A549 (cell line): ENCODE data around the gene AIG1. TPM values are rescaled to one million over a fixed set of nuclear protein-coding genes. Genes with fewer than 3 reads are reported as not detected.
A peak's percentile ranks its signal among the peaks of the same experiment; 100 is the strongest.

Experiments used
- ATAC-seq, 2 experiments: fragments of 200-7000 bp in 1 of 2; fragments of >200 bp in 1 of 2; cut with Nextera tagmentation in 1 of 2; cut with Tn5 transposase in 1 of 2; 3 replicates each; pipeline versions ENCODE4 v1.8.0 to v1.9.1; 2018 to 2020; ENCODE audit warnings: mild to moderate bottlenecking in 1 of 2, moderate library complexity in 1 of 2
- CTCF ChIA-PET: fragments of 300-600 bp; sonication (Branson Sonifier 250); formaldehyde crosslinking; extraction: SDS; loops from one replicate; lab custom pipeline; 2021; ENCODE audit warnings: antibody characterized with exemption, inconsistent platforms; lab: Yijun Ruan, JAX
- POLR2A ChIA-PET: fragments of 350-600 bp; formaldehyde crosslinking; extraction: SDS; loops from one replicate; lab custom pipeline; 2021; ENCODE audit warnings: antibody characterized with exemption, inconsistent platforms; lab: Yijun Ruan, JAX
- DNase-seq, 2 experiments: peaks; one replicate each; pipeline versions ENCODE4 v3.0.0 to v3.0.0-alpha.2; 2011 to 2016; ENCODE audit warnings: low read depth in 1 of 2, low spot score in 1 of 2
- FAIRE-seq: peaks from 2 replicates; lab custom pipeline; 2011; peaks lifted over from hg19 to GRCh38; lab: Jason Lieb, UNC
- H3K27ac ChIP-seq, 2 experiments: fragments of >200 bp; sonication (Bioruptor Twin); formaldehyde crosslinking; 3 replicates each; pipeline ENCODE4 v1.5.1; 2016 to 2017
- H3K4me1 ChIP-seq: fragments of >200 bp; sonication (Bioruptor Twin); formaldehyde crosslinking; 3 replicates; pipeline ENCODE4 v1.6.1; 2016
- H3K4me2 ChIP-seq: fragments of >200 bp; sonication (Bioruptor Twin); formaldehyde crosslinking; 3 replicates; pipeline ENCODE4 v1.6.1; 2016
- H3K4me3 ChIP-seq: fragments of >200 bp; sonication (Bioruptor Twin); formaldehyde crosslinking; 3 replicates; pipeline ENCODE4 v1.5.1; 2016
- H3K9me3 ChIP-seq: fragments of >200 bp; sonication (Bioruptor Twin); formaldehyde crosslinking; 3 replicates; pipeline ENCODE4 v1.6.1; 2016
- CBX2 ChIP-seq: fragments of 200-600 bp; sonication (generic); IDR thresholded peaks from 2 replicates; pipeline ENCODE4 v1.6.1; 2016; ENCODE audit warnings: low read depth, mild to moderate bottlenecking, borderline replicate concordance
- CHD4 ChIP-seq: fragments of 200-600 bp; sonication (generic); IDR thresholded peaks from 2 replicates; pipeline ENCODE4 v1.6.1; 2016; ENCODE audit warnings: antibody characterized with exemption, mild to moderate bottlenecking, borderline replicate concordance
- EHF ChIP-seq: fragments of 250-450 bp; sonication (Bioruptor Pico); IDR thresholded peaks from 2 replicates; pipeline ENCODE4 v1.5.0; 2020; ENCODE audit warnings: mild to moderate bottlenecking
- FOXS1 ChIP-seq: fragments of 250-450 bp; sonication (Bioruptor Pico); IDR thresholded peaks from 2 replicates; pipeline ENCODE4 v1.5.0; 2020; ENCODE audit warnings: mild to moderate bottlenecking, moderate library complexity
- HOXA7 ChIP-seq: fragments of 250-450 bp; sonication (Bioruptor Pico); IDR thresholded peaks from 2 replicates; pipeline ENCODE4 v1.5.0; 2020; ENCODE audit warnings: mild to moderate bottlenecking, moderate library complexity
- HOXB5 ChIP-seq: fragments of 250-450 bp; sonication (Bioruptor Pico); IDR thresholded peaks from 2 replicates; pipeline ENCODE4 v1.5.0; 2020; ENCODE audit warnings: mild to moderate bottlenecking, moderate library complexity
- JUN ChIP-seq, 2 experiments: fragments of >200 bp; sonication (Bioruptor Twin); formaldehyde crosslinking; IDR thresholded peaks; 2 replicates in 1 of 2; 3 replicates in 1 of 2; pipeline ENCODE4 v1.6.1; 2016 to 2017
- MAFK ChIP-seq: fragments of 450-650 bp; IDR thresholded peaks from 2 replicates; pipeline ENCODE4 v1.6.1; 2014; ENCODE audit not compliant: partially characterized antibody
- NPAS2 ChIP-seq: fragments of 250-450 bp; sonication (Bioruptor Pico); IDR thresholded peaks from 2 replicates; pipeline ENCODE4 v1.8.0; 2022; ENCODE audit warnings: mild to moderate bottlenecking, moderate library complexity, borderline replicate concordance
- PHF8 ChIP-seq: fragments of 200-600 bp; sonication (generic); IDR thresholded peaks from 2 replicates; pipeline ENCODE4 v1.6.1; 2016; ENCODE audit warnings: low read depth, mild to moderate bottlenecking, antibody characterized with exemption, moderate library complexity, borderline replicate concordance
- POLR2A ChIP-seq: IDR thresholded peaks from 2 replicates; pipeline ENCODE4 v1.6.1; 2012; ENCODE audit warnings: mild to moderate bottlenecking, low read length
- POLR2AphosphoS2 ChIP-seq: conservative IDR thresholded peaks from 2 replicates; pipeline ENCODE4 v1.6.1; 2012; ENCODE audit warnings: low read length, improper control_type of control experiment, inconsistent platforms
- RARB ChIP-seq: fragments of 250-450 bp; sonication (Bioruptor Pico); IDR thresholded peaks from 2 replicates; pipeline ENCODE4 v1.8.0; 2021; ENCODE audit warnings: mild to moderate bottlenecking, moderate library complexity
- TP53 ChIP-seq: fragments of 250-450 bp; sonication (Bioruptor Pico); IDR thresholded peaks from 2 replicates; pipeline ENCODE4 v1.5.0; 2021; ENCODE audit warnings: mild to moderate bottlenecking, moderate library complexity
- WGBS: methylation state at CpG from one replicate; pipeline ENCODE4 v1.1.6; 2017; ENCODE audit errors: missing lambda C conversion rate; 5-methylcytosine and 5-hydroxymethylcytosine counted together
- polyA minus RNA-seq: library from RNA; depleted of rRNA, polyadenylated mRNA; stranded (reverse); fragments of >200 nt; gene quantifications from 2 replicates; pipeline ENCODE4 v1.2.3, GENCODE V29; 2011; rRNA and poly(A)+ RNA removed
- polyA plus RNA-seq, 4 experiments: library from polyadenylated mRNA; depleted of rRNA in 3 of 4; stranded (reverse); fragments of >200 nt; fragmentation: RNase III in 1 of 4; extraction: RNeasy Plus Mini Kit Qiagen cat#74134 plus additional on column Dnase treatment in 1 of 4; gene quantifications; 2 replicates in 3 of 4; 3 replicates in 1 of 4; pipeline ENCODE4 v1.2.3, GENCODE V29; 2011 to 2017
- TF ChIP-seq, protein P1 (sequence below): IDR thresholded peaks from 2 replicates; pipeline ENCODE4 v1.6.1; 2012
- TF ChIP-seq, protein P2 (sequence below): fragments of 150-350 bp; IDR thresholded peaks from 2 replicates; pipeline ENCODE4 v1.6.1; 2014; ENCODE audit warnings: low read depth, mild to moderate bottlenecking, low read length
- TF ChIP-seq, protein P3 (sequence below): IDR thresholded peaks from 2 replicates; pipeline ENCODE4 v1.6.1; 2012; ENCODE audit warnings: low read depth, borderline replicate concordance
- TF ChIP-seq, protein P4 (sequence below): IDR thresholded peaks from 2 replicates; pipeline ENCODE4 v1.6.1; 2012
- TF ChIP-seq, protein P5 (sequence below): fragments of >200 bp; sonication (Bioruptor Twin); formaldehyde crosslinking; IDR thresholded peaks from 3 replicates; pipeline ENCODE4 v1.6.1; 2016

Gene AIG1, protein sequence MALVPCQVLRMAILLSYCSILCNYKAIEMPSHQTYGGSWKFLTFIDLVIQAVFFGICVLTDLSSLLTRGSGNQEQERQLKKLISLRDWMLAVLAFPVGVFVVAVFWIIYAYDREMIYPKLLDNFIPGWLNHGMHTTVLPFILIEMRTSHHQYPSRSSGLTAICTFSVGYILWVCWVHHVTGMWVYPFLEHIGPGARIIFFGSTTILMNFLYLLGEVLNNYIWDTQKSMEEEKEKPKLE
- polyA plus RNA-seq (2011; rRNA removed) (35.8 and 38.3 TPM in 2 replicates), polyA plus RNA-seq (2017; fragmentation: RNase III; extraction: RNeasy Plus Mini Kit Qiagen cat#74134 plus additional on column Dnase treatment) (27.7 to 29.5 TPM (median 29.1 TPM) in 3 replicates), polyA minus RNA-seq (25.7 and 30.5 TPM in 2 replicates)
- polyA plus RNA-seq (2012; cell fraction: cytosol; rRNA removed) = 22.8 and 23.0 TPM in 2 replicates
- 10.4 and 19.9 TPM in 2 replicates for polyA plus RNA-seq (2012; cell fraction: nucleus; rRNA removed)

DNA sequence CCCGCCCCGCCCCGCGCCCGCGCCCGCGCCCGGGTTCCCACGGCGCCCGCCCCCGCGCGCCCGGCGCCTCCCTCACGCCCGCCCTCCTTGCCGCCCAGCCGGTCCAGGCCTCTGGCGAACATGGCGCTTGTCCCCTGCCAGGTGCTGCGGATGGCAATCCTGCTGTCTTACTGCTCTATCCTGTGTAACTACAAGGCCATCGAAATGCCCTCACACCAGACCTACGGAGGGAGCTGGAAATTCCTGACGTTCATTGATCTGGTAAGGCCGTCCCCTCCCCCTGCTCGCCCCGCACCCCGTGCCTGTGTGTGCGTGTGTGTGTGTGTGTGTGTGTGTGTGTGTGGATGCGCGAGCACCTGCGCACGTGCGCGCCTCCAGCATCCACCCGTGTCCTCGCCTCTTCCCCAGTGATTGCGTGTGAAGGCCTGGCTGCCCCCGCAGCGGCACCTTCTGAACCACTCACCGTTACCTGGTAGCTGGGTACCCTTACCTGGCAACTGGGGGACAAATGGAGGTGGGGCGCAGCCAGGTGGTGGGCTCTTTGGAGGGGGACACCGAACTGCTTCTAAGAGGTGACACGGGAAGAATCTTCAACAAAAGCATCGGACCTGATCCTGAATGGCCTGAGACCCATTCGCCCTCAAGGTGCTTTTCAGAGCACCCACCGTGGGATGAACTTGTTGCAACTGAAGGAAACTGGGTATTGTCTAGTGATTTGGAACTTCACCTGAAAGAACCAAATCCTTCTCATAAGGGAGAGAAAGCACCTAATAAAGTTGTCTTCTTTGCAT, at the start of gene AIG1:
AIG1 (plus strand) TSS at position 84 of the 791 bp plus-strand sequence; CDS start at position 121, 37 bp downstream.
- peak within 1 kb of the TSS; percentile 90 for H3K4me3 ChIP-seq
- ATAC-seq = peak; percentile 80 to 87
- peak within 1 kb of the TSS; percentile 84 for H3K4me2 ChIP-seq
- H3K27ac ChIP-seq = peak within 1 kb of the TSS; percentile 90 to 96
- 30% methylated on average over 16 of the region's 50 CpGs for WGBS
- no peak for FAIRE-seq
- peaks cover 13% of the 10 kb centered on the region for H3K4me1 ChIP-seq
- ChIA-PET CTCF (interaction anchor here (1.1 kb wide), 1 partner anchor 38 kb away, joined by 3 read pairs; no protein-coding TSS in a partner anchor), POLR2A (no interaction called here)
- H3K9me3 ChIP-seq = no peaks in the 10 kb centered on the region
- TF ChIP-seq, protein P1, sequence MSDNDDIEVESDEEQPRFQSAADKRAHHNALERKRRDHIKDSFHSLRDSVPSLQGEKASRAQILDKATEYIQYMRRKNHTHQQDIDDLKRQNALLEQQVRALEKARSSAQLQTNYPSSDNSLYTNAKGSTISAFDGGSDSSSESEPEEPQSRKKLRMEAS = peak; percentile 56
- TF ChIP-seq, protein P2, sequence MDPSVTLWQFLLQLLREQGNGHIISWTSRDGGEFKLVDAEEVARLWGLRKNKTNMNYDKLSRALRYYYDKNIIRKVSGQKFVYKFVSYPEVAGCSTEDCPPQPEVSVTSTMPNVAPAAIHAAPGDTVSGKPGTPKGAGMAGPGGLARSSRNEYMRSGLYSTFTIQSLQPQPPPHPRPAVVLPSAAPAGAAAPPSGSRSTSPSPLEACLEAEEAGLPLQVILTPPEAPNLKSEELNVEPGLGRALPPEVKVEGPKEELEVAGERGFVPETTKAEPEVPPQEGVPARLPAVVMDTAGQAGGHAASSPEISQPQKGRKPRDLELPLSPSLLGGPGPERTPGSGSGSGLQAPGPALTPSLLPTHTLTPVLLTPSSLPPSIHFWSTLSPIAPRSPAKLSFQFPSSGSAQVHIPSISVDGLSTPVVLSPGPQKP = no peak
- TF ChIP-seq NPAS2 (no peak), POLR2A (peak; percentile 45; the same call in 1 of the 2 replicates), FOXS1 (CRISPR knock-in tag) (no peak), PHF8 (peak; percentile 50; the same call in 1 of the 2 replicates), CBX2 (no peak), JUN (IDR thresholded peaks at IDR 0.05) (no peak)
- TF ChIP-seq, protein P3, sequence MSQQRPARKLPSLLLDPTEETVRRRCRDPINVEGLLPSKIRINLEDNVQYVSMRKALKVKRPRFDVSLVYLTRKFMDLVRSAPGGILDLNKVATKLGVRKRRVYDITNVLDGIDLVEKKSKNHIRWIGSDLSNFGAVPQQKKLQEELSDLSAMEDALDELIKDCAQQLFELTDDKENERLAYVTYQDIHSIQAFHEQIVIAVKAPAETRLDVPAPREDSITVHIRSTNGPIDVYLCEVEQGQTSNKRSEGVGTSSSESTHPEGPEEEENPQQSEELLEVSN = no peak
- DNase-seq = peak in 1 of 2 experiments; percentile 43

DNA sequence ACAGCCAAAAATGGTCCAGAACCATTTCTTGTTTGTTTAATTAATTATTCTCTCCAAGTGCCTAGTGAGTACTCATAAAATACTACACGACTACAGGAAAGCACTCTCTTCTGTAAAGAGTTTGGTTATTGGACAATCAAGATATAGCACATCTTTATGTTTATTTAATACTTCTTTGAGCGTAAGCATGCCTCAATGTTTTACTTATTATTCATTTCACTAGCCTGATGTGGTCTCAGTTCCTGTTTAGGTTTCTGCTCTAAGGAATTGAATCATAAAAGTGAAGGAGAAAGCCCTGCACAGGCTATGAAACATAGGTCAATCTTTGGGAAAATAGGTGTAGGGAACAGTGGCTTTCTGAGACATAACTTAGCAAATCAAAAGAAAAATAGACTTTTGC, 45.9 kb upstream of the AIG1 start:
- H3K4me3 ChIP-seq = no peak overlapping the region
- no peak overlapping the region for H3K4me2 ChIP-seq
- ATAC-seq = no peak
- WGBS = 47% methylated on average over 2 of the region's 2 CpGs
- H3K4me1 ChIP-seq = no peaks in the 10 kb centered on the region
- H3K27ac ChIP-seq = no peak overlapping the region
- no peak for FAIRE-seq
- DNase-seq = no peak
- no peaks in the 10 kb centered on the region for H3K9me3 ChIP-seq
- TF ChIP-seq MAFK (no peak), POLR2AphosphoS2 (no peak), RARB (CRISPR knock-in tag) (no peak), HOXA7 (CRISPR knock-in tag) (no peak), HOXB5 (CRISPR knock-in tag) (no peak), CHD4 (no peak), EHF (CRISPR knock-in tag) (no peak), TP53 (CRISPR knock-in tag) (no peak)
- TF ChIP-seq, protein P2 = no peak
- TF ChIP-seq, protein P4, sequence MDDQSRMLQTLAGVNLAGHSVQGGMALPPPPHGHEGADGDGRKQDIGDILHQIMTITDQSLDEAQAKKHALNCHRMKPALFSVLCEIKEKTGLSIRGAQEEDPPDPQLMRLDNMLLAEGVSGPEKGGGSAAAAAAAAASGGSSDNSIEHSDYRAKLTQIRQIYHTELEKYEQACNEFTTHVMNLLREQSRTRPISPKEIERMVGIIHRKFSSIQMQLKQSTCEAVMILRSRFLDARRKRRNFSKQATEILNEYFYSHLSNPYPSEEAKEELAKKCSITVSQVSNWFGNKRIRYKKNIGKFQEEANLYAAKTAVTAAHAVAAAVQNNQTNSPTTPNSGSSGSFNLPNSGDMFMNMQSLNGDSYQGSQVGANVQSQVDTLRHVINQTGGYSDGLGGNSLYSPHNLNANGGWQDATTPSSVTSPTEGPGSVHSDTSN = no peak
- TF ChIP-seq, protein P5, sequence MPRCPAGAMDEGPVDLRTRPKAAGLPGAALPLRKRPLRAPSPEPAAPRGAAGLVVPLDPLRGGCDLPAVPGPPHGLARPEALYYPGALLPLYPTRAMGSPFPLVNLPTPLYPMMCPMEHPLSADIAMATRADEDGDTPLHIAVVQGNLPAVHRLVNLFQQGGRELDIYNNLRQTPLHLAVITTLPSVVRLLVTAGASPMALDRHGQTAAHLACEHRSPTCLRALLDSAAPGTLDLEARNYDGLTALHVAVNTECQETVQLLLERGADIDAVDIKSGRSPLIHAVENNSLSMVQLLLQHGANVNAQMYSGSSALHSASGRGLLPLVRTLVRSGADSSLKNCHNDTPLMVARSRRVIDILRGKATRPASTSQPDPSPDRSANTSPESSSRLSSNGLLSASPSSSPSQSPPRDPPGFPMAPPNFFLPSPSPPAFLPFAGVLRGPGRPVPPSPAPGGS = no peak
- ChIA-PET POLR2A (no interaction called here), CTCF (no interaction called here)
